ENCODE results near the gene CHST8. TPM values are rescaled to one million over a fixed set of nuclear protein-coding genes. Genes with fewer than 3 reads are reported as not detected.

The CHST8 gene
- total and polyA plus RNA-seq, 11 donors = 0.10 to 0.88 (median 0.22) TPM; not detected in 3

DNA sequence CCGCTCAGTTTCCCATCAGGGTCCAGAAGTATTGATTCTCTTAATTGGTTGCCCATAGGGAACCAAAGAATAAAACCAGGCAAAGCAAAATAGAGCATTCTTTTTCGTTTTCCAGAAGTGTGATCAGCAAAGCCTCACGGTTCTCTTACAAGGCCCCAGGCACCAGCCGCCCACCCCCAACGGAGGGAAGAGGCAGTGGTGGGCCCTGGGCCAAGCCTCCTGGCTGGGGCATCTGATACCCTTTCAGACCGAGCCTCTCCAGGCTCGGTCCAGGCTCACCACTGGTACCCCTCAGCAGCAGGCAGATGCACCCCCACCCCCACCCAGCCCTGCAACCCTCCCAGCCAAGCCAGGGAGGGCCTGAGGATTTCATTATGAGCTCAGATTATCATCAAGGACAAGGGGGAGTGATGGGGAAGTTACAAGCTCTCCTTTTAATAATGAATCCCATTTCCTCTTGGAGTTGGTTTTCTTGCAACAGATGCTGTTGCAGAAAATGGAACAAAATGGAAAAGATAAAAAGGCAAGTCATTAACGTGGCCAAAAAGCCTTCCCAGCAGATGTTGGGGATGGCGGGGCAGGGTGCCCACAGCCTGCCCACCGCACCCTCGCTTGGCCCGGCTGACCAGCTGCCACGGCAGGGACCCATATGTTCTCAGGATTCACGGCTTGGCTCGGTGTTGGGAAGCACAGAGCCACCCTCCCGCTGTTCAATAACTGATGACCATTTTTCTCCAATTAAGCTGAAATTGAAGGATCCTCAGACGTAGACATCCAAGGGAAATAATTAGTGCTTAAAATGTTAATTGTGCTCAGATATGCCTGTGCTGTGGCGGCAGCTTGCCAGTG is 129.1 kb downstream of the CHST8 start:
- no peak overlapping the region for H3K4me3 ChIP-seq
- intact Hi-C loops (cut with DNase I) = no loop called here
- 70 to 75% (median 73%) methylated on average over 18 of the region's 18 CpGs for WGBS, 4 donors
- no peak for TF ChIP-seq POLR2A (IDR thresholded peaks at IDR 0.05)
- TF ChIP-seq, protein P1, sequence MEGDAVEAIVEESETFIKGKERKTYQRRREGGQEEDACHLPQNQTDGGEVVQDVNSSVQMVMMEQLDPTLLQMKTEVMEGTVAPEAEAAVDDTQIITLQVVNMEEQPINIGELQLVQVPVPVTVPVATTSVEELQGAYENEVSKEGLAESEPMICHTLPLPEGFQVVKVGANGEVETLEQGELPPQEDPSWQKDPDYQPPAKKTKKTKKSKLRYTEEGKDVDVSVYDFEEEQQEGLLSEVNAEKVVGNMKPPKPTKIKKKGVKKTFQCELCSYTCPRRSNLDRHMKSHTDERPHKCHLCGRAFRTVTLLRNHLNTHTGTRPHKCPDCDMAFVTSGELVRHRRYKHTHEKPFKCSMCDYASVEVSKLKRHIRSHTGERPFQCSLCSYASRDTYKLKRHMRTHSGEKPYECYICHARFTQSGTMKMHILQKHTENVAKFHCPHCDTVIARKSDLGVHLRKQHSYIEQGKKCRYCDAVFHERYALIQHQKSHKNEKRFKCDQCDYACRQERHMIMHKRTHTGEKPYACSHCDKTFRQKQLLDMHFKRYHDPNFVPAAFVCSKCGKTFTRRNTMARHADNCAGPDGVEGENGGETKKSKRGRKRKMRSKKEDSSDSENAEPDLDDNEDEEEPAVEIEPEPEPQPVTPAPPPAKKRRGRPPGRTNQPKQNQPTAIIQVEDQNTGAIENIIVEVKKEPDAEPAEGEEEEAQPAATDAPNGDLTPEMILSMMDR (IDR thresholded peaks at IDR 0.05) = no peak
- no peak overlapping the region for H3K27ac ChIP-seq
- DNase-seq (no peak), ATAC-seq (no peak)
- no peaks in the 10 kb centered on the region for H3K4me1 ChIP-seq
- H3K27me3 ChIP-seq = peaks cover 0 to 38% (median 0%) of the 10 kb centered on the region in 9 donors
- no peaks in the 10 kb centered on the region for H3K36me3 ChIP-seq
- no peaks in the 10 kb centered on the region for H3K9me3 ChIP-seq

DNA sequence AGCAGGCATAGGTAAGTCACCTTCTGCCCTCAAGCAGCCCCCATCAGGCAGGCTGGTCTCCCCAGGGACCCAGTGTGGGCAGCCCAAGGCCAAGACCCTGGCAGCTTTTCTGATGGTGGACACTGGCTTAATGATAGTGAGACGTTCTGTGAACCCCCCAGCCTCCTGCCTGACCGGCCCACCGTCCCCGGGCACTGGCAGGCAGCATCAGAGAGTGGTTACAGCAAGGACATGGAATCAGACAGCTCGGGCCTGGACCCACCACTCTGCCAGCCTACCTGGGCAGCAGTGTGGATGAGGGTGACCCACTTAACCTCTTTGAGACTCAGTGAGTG is 129.7 kb downstream of the CHST8 start:
- H3K27me3 ChIP-seq = peaks cover 0 to 32% (median 0%) of the 10 kb centered on the region in 9 donors
- intact Hi-C loops (cut with DNase I) = no loop called here
- WGBS, 4 donors = 53 to 77% (median 73%) methylated on average over 3 to 5 of the region's 5 CpGs

DNA sequence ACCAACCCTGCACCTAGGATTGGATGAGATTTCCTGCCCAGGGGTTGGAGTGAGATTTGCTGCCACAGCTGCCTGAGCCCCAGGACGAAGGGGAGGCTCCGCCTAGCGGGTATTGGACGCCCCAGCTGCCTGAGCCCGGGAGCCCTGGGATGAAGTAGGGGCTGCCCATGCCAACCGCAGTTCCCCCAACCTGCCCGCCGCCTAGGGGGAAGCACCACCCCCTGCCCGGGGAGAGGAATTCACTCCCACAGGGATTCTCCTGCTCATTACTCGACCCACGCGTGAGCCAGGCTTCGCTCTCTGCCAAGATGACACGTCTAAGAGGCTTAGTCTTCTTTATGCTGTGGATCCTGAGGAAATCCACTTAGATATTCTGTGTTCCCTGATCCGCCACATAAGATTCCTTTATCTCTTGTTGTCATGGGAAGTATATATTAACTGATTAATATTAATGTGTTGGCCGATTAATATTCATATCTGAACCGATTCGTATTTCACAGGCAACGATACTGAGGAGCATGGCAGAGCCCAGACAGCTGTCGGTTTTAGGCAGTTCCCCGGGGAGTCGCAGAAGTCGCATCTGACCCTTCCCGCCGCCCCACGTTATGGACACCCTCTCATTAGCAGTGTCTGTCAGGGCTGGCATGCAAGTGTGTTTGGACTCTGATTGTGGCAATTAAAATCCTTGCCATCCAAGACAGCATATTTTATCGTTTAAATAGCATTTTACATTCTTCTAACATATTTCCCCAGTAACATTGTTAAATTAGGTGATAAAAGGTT is 130.5 kb downstream of the CHST8 start:
- intact Hi-C loops (cut with DNase I) = no loop called here
- WGBS, 4 donors = 60 to 67% (median 66%) methylated on average over 22 to 27 of the region's 27 CpGs

More for the DNA sequence above, 129.7 kb downstream of the CHST8 start:
- ATAC-seq (no peak), DNase-seq (no peak)
- Histone ChIP-seq H3K36me3 (no peaks in the 10 kb centered on the region), H3K9me3 (no peaks in the 10 kb centered on the region), H3K27ac (no peak overlapping the region), H3K4me1 (no peaks in the 10 kb centered on the region), H3K4me3 (no peak overlapping the region)
- no peak for TF ChIP-seq POLR2A (IDR thresholded peaks at IDR 0.05)
- TF ChIP-seq, protein P1 (IDR thresholded peaks at IDR 0.05) = no peak

More for the DNA sequence above, 130.5 kb downstream of the CHST8 start:
- no peaks in the 10 kb centered on the region for H3K4me1 ChIP-seq
- ATAC-seq (no peak), DNase-seq (no peak)
- H3K4me3 ChIP-seq = no peak overlapping the region
- no peaks in the 10 kb centered on the region for H3K9me3 ChIP-seq
- H3K36me3 ChIP-seq = no peaks in the 10 kb centered on the region
- TF ChIP-seq, protein P1 (IDR thresholded peaks at IDR 0.05) = no peak
- no peak for TF ChIP-seq POLR2A (IDR thresholded peaks at IDR 0.05)
- H3K27ac ChIP-seq = no peak overlapping the region
- peaks cover 0 to 29% (median 0%) of the 10 kb centered on the region in 9 donors for H3K27me3 ChIP-seq
